HPDE6-E6E7 (cell line): ENCODE measurements around the gene MED14.

Experiments used
- DNase-seq: peaks from one replicate; pipeline ENCODE4 v3.0.0; 2011; ENCODE audit warnings: missing footprints; ENCODE audit errors: extremely low spot score

MED14 gene

DNA sequence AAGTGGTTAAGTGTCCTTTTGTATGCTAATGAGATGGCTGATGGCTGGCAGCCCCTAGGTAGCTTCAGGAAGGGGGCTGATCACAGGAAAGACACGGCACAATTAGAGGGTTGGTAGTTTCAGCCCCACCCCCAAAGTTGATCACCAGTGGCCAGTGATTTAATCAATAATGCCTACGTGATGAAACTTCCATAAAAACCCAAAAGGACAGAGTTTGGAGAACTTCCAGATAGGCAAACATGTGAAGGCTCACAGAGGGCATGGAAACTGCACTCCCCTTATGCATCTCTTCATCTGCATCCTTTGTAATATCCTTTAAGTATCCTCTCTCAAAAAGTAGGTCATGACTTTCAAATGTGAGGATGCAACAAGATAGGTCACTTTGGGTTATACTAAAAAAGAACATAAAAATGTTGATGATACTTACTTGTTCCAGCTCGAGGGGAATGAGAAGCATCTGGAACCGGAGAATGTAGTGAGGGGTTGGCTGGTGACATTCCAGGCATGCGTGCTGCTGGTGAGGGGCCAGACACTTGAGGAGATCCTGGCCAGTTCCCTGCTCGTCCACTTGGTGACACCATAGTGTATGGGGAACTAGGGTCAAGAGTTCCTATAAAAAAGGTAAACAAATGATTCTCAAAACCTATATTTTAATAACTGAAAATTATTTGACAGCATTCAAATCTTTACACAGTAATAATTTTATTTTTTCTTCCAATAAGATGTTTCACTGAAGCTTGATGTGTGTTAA is 71.3 kb downstream of the MED14 start:
- DNase-seq, result no peak

DNA sequence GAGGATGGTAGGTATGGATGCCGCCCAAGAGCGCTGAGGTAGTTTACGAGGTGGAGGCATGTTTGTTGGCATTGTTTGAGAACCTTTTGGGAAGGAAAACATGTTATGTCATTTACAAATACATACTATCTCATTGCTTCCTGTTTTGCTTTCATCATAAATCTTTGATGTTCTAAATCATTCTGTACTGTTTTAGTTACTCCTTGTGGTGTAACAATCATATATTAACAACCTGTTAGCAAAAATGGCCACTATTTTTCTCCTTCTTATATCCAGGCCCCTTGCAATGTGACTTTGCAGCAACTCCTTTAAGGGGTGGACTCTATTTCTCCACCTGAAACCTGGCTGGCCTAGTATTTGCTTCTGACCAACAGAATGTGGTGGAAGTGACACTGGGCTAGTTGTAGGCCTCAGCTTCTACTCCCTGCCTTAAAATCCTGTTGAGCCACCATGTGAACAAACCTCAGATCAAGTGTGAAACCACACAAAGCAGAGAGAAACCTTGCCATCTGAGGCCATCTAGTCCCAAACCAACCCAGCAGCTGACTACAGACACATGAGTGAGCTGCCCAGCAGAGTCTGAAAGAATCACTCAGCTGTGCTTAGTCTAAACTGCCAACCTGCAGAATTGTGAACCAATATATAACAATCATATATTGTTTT is 72.1 kb downstream of the MED14 start:
- no peak for DNase-seq

DNA sequence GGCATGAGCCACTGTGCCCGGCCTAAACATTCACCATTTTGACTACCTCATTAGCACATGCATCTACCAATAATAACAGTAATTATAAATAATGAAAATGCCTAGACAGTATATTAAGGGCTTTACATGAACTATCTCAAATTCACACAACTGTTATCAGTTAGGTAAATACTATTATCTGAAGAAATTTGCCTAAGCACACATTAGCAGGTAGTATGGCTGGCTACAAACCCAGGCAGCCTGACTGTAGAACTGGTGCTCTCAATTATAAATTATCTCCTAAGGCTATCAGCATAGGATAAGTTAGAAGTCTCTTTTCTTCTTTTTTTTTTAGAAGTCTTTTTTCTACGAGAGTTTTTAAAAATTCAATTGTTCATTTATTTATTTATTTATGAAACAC is 73.9 kb downstream of the MED14 start:
- DNase-seq, result no peak

- no peak for DNase-seq
These were observed 75.0 kb downstream of the MED14 start for GRCh38 chrX:40660381-40660780.

GRCh38 chrX:40653535-40653934 is 81.8 kb downstream of the MED14 start:
- no peak for DNase-seq

- no peak for DNase-seq
These were observed 82.7 kb downstream of the MED14 start for GRCh38 chrX:40652664-40653063.

- DNase-seq, result no peak
These were observed 83.6 kb downstream of the MED14 start for GRCh38 chrX:40651620-40652223.

DNA sequence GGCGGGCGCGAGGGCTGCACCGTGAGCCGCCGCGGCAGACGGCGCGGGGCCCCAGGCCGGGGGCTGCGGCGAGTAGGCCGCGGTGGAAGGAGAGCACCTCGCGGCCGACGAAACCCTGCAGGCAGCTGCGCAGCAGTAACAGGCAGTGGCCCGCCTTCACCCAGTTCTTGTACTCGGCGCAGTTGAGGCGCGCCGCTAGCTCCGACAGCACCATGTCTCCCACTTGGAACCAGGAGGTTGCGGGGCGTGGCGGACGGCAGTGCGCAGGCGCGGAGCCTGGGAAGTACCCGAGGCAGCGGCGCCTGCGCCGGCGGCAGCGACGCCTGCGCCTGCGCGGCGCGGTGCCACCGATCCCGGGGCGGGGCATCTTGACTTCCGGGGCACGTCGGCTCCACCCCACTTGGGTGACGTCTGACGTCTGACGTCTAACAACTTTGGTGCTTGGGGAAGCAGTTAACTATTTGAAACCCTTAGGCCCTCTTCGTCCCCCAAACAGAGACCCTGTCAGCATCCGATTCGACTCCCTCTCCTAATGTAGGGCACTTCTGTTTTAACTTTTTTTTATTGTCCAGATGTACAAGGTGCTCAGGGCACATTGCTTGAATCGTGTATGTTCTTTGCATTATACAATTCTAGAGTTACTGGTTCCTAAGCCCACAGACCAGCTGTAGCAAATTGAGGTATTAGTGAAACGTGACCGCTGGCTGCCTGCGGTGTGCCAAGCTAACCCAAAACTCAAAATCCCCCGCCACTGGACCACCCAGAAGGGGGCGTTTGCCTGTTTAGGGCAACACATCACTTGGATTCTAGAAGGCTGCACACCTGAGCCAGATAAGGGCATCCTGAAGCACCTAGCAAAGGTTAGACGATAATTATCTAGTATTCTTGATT is 87.8 kb downstream of the MED14 start, which contains the start of gene CXorf38:
Gene CXorf38 (minus strand): TSS at position 255 of the 891 bp plus-strand sequence. CDS start 41 bp downstream, at position 214.
- DNase-seq, result peak; percentile 75

GRCh38 chrX:40646489-40647306 is 88.6 kb downstream of the MED14 start:
- DNase-seq, result no peak

DNA sequence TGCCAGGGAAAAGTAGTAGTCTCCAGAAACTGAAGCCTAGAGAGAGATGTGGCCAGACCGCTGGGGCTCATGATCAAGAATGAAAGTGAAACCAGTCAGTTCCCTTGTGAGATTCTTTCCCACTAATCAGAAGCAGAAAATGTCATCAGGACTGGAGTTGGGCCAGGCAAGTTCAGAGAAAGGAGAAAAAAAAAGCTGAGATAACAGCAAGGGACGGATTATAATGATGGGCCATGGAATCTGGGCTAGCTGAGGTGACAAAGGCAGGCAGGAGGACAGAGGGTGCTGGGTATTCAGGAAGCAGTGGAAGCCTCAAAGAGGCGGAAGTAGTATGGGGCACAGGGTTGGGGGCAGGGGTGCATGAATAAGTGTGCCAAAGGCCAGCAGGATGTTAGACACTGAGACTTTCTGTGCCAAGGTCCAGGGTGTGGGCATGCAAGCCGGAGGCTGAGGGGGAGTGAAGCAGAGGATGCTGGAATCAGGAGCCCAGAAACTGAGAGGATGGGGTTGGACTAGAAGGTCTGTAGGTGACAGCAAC is 90.5 kb downstream of the MED14 start:
- DNase-seq, result peak; percentile 31

GRCh38 chrX:40644176-40644575 is 91.2 kb downstream of the MED14 start:
- DNase-seq, result no peak

DNA sequence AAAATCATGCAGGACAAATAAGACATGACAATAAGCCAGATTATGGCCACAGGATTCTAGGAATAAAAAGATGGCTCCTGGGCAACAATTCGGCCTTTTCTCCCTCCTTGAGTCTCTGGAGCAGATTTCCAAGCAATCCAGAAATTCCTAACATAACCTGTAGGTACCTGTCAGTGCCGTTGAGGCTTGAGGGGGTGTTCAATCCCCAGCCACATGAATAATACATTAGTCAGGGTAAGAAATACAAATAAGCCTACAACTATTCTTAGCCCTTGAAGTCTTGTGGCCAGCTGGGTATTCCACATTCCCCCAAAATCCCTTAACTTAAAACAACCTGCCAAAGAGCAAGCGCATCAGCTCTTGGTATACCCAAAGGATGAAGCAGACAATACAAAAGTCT is 97.7 kb downstream of the MED14 start:
- DNase-seq, result no peak

- no peak for DNase-seq
These were observed 103.1 kb downstream of the MED14 start for GRCh38 chrX:40632199-40632598.

DNA sequence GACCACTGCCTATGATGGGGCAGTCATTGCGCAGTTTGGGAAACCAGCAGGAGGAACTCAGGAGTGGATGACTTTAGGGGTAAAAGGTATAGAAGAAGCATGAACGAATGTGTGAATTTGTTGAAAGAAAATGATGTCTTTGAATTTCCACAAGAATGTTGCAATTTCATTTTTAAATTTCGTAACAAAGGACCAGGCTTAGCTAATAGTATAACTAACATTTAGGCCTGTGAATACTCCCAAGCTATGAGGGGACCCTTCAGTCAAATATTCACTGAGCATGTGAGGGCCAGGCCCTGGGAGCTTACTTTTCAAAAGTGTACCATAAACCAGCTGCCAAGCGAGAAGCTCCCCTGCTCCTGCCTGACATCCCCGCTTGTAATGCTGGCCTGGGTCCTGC is 106.8 kb downstream of the MED14 start:
- no peak for DNase-seq

GRCh38 chrX:40625294-40625693 is 110.0 kb downstream of the MED14 start:
- DNase-seq, result no peak

GRCh38 chrX:40623665-40624064 is 111.7 kb downstream of the MED14 start:
- DNase-seq, result no peak

DNA sequence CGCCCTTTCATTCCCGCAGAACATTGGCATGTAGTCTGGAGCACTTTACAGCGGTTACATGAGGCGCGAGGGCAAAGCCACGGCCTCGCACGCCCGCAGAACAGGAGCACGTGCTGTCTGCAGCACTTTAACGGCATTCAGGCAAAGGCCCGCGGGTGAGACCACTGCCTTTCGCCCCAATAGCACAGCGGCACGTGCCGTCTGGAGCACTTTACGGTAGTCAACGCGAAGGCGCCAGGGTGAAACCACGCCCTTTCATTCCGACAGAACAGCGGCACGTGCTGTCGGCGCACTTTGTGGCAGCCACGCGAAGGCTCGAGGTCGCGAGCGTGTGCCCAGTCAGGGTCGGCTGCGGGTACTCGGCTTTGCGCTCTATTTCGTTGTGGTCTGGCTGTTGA is 112.2 kb downstream of the MED14 start, which contains the start of gene MPC1L:
Gene MPC1L (plus strand): TSS at position 290 of the 398 bp plus-strand sequence. CDS start 138 bp downstream, outside the sequence.
- DNase-seq, result no peak

DNA sequence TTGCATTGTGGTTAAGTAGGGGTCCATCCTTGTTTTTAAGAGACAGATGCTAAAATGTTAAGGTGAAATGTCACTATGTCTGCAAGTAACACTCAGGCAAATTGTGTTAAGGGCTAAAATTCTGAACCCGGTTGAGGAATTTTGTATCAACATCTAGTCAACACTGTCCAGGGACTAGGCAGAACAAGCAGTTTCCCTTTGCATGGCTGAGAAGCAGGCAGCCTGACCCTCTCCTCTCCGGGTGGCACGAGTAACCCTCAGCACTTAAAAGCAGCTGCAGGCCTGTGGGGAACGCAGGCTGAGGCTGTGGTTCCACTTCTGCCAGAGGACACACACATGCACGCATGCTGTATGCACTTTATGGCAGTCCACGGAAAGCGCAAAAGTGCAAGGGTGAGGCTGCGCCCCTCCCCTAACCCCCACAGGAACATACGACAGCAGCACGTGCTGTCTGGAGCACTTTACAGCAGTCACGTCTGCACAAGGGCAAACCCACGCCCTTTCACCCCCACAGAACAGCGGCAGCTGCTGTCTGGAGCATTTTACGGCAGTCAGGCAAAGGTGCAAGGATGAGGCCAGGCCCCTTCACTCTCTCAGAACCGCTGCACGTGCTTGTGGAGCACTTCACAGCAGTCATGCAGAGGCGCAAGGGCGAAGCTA is 112.7 kb downstream of the MED14 start:
- DNase-seq, result no peak

- no peak for DNase-seq
These were observed 117.8 kb downstream of the MED14 start for GRCh38 chrX:40617566-40617965.

GRCh38 chrX:40615976-40616375 is 119.4 kb downstream of the MED14 start:
- no peak for DNase-seq
